GM21360 (cell line): ENCODE data around the gene RFT1.
"Not testable (repeated sequence)": the region's sequence is repeated elsewhere in the genome, so short reads cannot be mapped to it uniquely, and the experiment has no call there.

Experiments used
- ATAC-seq: cut with Tn5 transposase; IDR thresholded peaks from one replicate; pipeline ENCODE4 v1.9.1; 2021; ENCODE audit warnings: mild to moderate bottlenecking, moderate library complexity; ENCODE audit not compliant: unreplicated experiment

The RFT1 gene

GRCh38 chr3:53163444-53164387, 33.5 kb upstream of the RFT1 start:
- no peak for ATAC-seq

DNA sequence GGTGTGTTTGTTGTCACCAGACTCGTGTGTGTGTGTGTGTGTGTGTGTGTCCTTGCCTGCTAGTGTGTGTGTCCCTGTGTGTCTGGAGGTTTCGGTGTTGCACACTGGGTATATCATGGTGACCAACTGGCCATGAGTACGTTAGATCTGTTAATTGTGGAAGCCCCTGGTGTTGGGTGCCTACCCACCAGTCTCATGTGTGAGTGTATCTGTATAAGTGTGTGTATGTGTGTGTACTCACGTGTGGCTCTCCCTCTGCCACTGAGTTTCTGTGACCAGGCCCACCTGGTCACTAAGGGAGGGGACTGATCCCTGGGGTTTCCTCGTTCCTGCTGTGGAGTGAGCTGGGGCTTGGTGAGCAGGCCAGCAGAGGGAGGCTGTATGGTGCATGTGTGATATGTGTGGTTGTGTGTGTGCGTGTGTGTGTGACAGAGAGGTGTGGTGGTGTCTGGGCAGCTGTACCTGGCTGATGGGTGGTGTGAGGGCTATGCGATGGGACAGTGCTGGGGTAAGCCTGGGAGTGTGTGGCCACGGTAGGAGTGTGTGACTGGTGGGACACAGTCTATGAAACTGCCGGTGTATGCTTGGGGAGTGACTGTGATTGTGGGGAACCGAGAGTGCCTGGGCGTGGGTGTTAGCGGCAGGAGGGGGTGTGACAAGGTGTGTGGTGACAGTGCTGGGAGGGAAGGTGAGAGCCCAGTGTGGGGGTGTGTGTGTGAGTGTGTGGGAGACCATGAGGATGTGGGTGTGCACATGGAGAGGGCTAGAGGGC, 32.6 kb upstream of the RFT1 start:
- peak; percentile 24 for ATAC-seq

DNA sequence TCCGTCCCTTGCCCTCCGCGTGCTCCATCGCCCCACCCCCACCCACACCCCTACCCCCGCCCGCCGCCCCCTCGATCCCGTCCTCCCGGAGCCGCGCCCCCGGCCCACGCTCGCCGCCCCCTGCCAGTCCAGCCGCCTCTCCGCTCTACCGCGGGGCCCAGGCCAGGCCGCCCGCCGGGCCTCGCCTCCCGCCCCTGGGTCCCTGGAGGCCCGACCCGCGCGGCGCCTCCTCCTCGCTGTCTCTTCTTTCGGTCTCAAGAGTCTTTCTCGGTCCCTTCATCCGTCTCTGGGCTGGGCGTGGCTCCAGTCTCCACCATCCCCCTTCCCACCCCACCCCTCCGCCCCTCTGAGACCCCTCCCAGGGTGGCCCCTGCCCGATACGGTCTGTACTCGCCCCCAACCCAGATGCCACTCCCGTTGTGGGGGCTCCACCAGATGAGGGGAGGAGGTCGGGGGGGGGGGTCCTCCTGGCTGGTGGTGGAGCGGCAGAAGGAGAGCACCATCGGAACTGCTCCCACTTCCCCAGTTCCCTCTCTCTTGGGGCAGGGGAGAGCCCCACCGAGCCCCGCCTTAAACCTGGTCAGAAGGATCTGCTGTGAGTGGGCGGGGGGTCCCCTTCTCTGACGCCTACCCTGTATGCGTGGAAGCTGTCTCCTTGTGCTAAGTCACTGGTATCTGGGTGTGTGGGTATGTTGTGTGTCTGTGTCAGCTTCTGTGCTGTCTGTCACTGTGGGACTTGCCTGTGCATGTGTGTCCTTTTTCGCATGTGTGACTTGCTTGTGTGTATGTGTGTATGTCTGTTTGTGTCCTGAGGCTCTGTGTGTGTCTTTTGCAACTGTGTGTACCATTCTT, 31.8 kb upstream of the RFT1 start:
- ATAC-seq: no peak

DNA sequence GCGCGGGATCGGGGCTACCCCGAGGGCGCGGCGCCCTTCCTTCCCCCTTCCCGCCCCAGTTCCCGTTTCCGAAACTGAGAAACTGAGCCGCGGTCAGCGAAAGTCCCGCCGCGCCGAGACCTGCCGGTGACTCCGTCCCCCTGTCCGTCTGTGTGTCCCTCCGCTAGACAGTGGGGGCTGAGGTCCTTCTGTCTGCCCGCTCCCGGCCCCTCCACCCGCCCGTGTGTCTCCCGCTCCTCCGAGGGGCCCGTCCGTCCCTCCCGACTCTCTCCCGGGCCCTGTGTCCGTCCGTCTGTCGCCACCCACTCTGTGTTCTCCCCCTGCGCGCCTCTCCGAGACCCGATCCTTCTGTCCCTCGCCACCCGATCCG, 31.2 kb upstream of the RFT1 start:
- ATAC-seq: no peak

GRCh38 chr3:53160660-53161449, 30.6 kb upstream of the RFT1 start, which contains the start of gene PRKCD:
Gene PRKCD, plus strand, starts transcription at chr3:53161209. Its CDS starts 17,214 bp downstream, at chr3:53178423.
- peak; percentile 46 for ATAC-seq

- ATAC-seq: no peak
Observed at GRCh38 chr3:53160061-53160659, 29.9 kb upstream of the RFT1 start.

DNA sequence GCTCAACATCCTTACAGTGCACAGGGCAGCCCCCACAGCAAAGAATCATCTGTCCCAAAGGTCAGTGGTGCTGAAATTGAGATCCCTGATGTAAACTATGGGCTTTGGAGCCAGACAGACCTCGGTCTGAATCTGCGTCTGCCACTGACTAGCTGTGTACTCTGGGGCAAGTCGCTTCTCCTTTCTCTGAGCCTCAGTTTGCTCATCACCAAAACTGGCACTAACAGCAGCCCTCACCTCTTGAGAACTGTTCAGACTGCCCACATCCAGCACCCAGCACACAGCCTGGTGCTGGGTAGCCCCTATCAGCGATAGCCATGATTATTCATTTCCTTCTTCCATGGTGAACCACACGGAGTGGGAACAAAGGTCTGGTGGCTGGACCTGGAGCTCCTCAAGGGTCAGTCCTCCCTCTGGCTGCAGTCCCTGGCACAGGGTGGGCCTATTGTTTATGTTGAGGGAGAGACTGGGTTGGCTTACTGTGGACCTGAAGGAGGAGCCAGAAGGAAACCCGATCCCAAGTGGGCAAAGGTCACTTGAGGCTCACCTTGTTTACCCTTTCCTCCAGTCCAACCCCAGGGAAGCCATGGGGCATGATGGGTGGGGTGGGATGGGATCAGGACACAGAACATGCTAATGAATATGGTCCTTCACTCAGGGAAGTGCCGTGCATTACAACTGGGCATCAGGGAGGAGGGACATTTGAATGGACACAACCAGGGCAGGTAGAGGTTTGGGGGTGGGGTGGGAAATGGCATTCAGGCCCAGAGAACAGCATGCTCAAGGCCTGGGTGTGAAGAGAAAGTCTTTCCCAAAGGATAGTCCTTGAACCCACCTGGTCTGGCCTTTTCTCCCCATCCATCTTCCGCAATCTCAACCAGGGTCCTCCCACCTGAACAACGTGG, 29.2 kb upstream of the RFT1 start:
- ATAC-seq: no peak

DNA sequence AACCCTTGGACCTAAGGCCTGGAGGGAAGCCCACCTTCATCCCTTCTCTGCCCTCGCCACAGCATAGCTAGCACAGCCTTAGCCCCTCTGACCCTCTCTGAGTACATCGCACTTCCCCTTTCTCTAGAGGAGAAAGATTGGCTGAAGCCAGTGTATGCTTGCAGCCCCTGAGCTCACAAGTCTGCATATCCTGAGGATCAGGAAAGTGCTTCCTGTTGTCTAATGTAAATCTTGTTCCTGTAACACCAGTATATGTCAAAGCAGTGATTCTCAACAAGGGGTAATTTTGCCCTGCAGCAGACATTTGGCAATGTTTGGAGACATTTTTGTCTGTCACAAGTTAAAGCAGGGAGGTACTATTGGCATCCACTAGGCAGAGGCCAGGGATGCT, 28.5 kb upstream of the RFT1 start:
- ATAC-seq: no peak

DNA sequence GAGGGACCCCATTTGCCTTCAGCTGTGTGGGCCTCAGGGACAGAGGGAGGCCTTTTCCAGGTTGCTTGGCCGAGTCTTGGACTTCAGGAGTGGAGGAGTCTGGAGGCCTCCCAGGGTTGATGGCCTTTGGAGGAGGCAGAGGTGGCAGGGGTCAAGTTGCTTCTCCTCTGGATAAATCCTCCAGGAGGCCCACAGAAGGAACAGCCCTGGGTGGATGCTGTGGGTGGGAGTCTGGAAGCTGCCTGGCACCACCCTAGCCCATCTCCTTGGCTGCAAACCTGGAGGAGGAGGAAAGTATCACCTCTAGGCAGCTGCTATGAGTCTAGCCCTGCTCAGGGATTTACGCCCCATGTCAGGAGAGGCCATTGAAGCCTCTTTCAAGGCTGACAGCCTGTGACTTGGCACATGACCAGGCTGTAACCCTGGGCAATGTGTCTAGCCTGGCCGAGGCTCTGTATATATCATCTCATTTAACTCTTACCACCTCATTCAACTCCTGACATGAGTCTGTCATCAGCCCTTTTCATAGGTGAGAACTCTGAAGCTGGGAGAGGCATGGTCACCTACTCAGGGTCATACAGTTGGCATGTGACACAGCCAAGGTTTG, 27.8 kb upstream of the RFT1 start:
- no peak for ATAC-seq

DNA sequence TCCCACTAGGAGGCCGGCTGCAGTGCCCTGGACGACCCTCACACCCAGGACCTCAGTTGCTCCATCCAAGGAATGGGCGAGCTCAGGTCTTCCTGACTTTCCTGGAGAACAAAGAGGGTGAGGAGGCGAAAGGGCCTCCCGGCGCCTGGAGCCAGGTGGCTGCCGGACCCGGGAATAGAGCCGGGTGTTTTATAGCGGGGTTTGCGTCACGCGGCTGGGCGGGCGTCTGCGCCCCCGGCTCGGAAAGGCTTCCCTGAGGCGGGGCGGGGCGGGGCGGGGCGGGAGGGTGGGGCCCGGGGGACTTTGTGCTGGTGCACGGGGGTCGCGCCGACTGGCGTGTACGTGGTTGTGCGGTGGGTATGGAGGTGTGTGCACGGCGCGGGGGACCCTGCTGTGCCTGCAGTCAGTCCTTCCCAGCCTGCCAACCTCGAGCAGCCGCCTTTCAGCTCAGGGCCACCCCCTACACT, 26.2 kb upstream of the RFT1 start:
- no peak for ATAC-seq

GRCh38 chr3:53155760-53156159, 25.5 kb upstream of the RFT1 start:
- no peak for ATAC-seq

DNA sequence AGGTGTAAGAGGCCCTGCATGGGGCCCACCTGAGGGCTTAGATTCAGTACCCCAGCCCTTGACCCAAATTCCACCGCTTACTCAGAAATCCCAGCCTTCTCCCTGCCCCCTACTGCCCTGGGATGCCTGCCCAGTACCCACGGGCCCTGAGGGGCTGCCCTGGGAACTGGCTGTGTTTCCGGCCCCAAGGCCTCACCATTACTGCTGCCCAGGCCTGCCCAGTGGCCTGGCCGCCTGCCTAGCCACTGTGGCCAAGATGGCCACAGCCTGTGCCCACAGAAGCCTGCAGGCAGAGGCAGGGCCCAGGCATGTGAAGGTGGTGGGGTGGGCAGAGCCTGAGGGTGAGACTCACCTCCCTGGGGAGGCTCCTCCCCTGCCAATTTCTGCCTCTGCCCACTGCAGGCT, 24.6 kb upstream of the RFT1 start:
- no peak for ATAC-seq

- no peak for ATAC-seq
Observed at GRCh38 chr3:53153980-53154379, 23.7 kb upstream of the RFT1 start.

DNA sequence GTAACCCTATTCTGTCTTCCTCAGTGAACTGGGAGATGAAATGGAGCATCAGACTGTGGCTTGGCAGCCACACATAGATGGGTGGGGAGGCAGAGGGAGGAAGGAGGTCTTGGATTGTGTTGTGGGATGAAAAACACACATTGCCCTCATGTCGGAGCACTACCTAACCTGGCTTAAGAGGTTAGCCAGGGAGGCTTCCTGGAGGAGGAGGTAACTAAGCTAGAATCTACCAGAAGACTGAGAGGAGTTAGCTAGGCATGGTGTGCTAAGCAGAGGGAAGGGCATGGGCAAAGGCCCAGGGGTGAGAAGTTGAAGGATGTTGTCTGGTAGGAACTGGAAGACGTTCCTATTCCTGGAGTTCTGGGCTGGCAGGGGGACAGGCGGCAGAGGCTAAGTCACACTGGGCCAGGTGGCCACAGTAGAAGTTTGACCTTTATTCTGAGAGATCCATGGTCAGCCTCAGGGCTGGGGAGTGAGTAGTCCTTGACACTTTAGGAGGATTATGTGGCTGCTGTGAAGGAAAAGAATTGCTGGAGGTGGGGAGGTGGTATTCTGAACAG, 23.1 kb upstream of the RFT1 start:
- ATAC-seq: no peak

GRCh38 chr3:53151870-53152660, 21.8 kb upstream of the RFT1 start:
- ATAC-seq: no peak

DNA sequence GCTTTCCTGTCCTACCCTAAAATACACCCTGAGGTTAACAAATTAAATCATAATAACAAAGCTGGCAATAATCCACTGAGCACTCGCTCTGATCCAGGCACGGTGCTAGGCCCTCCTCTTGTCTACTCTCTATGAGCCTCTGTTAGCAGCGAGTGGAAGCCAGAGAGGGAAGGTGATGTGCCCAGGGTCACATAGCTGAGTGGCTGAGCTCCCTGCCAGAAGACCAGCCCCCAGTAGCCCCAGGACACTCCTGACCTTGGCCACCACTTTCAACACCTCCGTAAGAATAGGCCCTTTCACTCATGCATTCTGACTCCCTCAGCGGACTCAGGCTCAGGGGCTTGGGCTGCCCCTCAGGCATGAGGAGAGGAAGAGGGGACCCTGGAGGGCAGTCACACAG, 21.2 kb upstream of the RFT1 start:
- ATAC-seq: no peak

DNA sequence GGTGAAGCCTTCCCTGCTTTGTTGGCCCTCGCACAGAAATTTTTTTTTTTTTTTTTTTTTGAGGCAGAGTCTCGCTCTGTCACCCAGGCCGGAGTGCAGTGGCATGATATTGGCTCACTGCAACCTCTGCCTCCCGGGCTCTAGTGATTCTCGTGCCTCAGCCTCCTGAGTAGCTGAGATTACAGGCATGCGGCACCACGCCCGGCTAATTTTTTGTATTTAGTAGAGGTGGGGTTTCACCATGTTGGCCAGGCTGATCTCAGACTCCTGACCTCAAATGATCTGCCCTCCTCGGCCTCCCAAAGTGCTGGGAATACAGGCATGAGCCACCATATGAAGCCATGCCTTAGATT, 20.8 kb upstream of the RFT1 start:
- ATAC-seq: not testable (repeated sequence)
